Omental fat pad (tissue), 4 donors: ENCODE results near the gene TXNDC11. TPM values are rescaled to one million over a fixed set of nuclear protein-coding genes. Genes with fewer than 3 reads are reported as not detected.
A peak's percentile ranks its signal among the peaks of the same experiment; 100 is the strongest.

ENCODE experiments used
- ATAC-seq: fragments of 150-250 bp; one replicate; pipeline ENCODE4 v1.9.1; 2016; ENCODE audit warnings: mild to moderate bottlenecking, moderate library complexity; ENCODE audit not compliant: low FRiP score
- DNase-seq: peaks from one replicate; pipeline ENCODE4 v3.0.0-alpha.2; 2019; ENCODE audit warnings: low spot score
- total RNA-seq, 4 donors: library from RNA; depleted of rRNA; stranded (reverse); fragments of >200 nt; gene quantifications; one replicate each; pipeline ENCODE4 v1.1.0, GENCODE V29; 2016
- TF ChIP-seq, protein P1 (sequence below), 3 donors: fragments of 450-650 bp; IDR thresholded peaks; one replicate each; pipeline ENCODE4 v1.5.1; 2016 to 2017; ENCODE audit warnings: antibody characterized with exemption in 3 of 3, mild to moderate bottlenecking in 3 of 3, moderate library complexity in 2 of 3

Gene TXNDC11
- total RNA-seq, 4 donors from 2014 or later: 40.2 to 53.0 (median 49.1) TPM

DNA sequence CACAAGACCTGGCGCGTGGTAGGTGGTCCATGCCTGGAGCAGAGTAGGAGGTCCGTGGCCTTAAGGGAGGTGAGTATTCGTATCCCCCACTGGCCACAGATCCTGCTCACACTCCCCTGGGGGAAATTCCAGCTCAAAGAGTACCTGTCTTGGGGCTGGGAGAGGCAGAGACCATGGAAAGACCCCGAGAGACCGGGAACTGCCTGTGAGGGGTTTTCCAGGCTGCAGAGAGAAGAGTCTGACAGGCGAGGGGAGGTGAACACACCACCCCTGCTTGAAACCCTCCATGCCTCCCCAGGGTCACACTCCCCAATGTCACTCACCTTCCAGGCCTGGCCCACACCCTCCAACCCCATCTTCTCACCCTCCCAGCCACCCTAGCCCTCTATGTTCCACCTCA is 87.0 kb downstream of the TXNDC11 start:
- ATAC-seq (no peak), DNase-seq (no peak)
- TF ChIP-seq, protein P1, sequence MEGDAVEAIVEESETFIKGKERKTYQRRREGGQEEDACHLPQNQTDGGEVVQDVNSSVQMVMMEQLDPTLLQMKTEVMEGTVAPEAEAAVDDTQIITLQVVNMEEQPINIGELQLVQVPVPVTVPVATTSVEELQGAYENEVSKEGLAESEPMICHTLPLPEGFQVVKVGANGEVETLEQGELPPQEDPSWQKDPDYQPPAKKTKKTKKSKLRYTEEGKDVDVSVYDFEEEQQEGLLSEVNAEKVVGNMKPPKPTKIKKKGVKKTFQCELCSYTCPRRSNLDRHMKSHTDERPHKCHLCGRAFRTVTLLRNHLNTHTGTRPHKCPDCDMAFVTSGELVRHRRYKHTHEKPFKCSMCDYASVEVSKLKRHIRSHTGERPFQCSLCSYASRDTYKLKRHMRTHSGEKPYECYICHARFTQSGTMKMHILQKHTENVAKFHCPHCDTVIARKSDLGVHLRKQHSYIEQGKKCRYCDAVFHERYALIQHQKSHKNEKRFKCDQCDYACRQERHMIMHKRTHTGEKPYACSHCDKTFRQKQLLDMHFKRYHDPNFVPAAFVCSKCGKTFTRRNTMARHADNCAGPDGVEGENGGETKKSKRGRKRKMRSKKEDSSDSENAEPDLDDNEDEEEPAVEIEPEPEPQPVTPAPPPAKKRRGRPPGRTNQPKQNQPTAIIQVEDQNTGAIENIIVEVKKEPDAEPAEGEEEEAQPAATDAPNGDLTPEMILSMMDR (IDR thresholded peaks at IDR 0.05): no peak

DNA sequence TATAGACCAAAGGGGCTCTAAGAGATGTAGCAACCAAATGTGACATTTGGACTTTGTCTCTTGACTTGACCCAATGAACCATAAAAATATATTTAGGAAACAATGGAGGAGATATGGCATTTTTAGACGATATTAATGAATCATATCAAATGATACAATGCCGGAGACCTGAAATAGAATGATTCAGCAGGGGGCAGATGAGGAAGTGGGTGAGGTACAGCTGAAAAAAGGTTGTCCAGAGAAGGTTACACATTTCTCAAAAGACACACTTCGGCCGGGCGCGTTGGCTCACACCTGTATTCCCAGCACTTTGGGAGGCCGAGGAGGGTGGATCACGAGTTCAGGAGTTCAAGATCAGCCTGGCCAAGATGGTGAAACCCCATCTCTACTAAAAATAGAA is 90.9 kb downstream of the TXNDC11 start:
- no peak for DNase-seq
- TF ChIP-seq, protein P1 (IDR thresholded peaks at IDR 0.05): no peak
- ATAC-seq: no peak

DNA sequence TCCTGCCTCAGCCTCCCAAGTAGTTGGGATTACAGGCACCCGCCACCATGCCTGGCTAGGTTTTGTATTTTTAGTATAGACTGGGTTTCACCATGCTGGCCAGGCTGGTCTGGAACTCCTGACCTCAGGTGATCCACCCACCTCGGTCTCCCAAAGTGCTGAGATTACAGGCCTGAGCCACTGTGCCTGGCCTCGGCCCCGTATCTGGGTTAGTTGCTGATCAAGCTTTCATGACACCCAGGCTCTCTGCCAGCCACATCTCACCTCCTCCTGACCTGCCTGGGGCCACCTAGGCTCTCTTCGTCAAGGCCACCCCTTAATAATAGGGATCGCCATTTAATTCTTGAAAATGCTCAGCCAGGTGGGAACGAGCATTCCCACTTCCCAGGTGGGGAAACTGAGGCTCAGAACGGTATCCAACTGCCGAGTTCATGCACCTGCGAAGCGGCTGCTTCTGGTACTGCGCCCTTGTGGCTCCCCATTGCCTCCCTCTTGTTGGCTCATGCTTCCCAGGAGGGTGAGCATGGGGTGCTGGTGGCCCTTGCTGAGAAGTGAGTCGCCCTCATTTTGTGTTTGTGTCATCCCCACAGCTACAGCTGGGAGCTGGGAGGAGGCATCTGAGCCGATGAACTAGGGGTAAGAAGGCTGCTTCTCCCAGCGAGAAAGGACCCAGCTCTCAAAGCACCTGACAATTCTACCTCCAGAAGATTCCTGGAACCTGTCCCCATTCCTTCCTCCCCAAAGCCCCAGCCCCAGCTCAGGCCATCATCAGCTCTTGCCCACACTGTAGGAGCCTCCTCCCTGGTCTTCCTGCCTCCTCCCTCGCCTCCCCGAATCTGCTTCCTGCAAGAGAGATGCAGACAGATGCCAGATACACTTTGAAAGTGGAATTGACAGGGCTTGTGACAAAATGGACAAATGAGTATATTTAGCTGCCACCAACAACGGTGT is 91.7 kb downstream of the TXNDC11 start:
- TF ChIP-seq, protein P1 (IDR thresholded peaks at IDR 0.05): no peak
- ATAC-seq: no peak
- DNase-seq: no peak

DNA sequence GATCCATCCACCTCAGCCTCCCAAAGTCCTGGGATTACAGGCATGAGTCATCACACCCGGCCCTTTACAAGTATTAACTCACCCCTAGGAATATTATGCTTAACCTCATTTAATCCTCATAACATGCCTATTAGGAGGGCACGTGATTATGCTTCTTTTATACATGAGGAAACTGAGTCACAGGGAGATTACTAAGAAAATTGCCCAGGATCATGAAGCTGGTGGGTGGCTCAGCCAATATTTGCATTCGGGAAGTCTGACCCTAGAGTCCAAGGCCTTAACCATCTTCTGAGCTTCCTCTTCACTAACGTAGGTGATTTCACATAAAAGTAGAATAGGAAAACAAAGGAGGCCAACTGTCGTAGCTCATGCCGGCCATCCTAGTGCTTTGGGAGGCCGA is 93.4 kb downstream of the TXNDC11 start:
- ATAC-seq: no peak
- TF ChIP-seq, protein P1 (IDR thresholded peaks at IDR 0.05): no peak

DNA sequence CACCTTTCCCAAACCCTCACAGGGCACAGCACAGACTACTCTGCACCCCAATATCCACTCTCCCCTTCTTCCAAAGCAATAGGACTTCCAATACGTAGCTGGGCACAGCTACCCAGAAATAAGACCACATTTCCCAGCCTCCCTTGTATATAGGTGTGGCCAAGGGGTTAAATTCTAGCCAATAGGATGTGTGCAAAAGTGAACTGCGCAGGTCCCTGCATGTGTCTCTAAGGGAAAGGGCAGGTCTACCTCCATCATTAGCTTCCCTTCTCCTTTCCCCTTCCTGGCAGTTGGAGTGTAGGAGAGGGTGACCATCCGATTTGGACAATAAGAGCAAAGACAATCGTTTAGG is 99.9 kb downstream of the TXNDC11 start:
- DNase-seq (no peak), ATAC-seq (no peak)
- TF ChIP-seq, protein P1 (IDR thresholded peaks at IDR 0.05): no peak

More for the DNA sequence above, 93.4 kb downstream of the TXNDC11 start:
- DNase-seq: no peak

DNA sequence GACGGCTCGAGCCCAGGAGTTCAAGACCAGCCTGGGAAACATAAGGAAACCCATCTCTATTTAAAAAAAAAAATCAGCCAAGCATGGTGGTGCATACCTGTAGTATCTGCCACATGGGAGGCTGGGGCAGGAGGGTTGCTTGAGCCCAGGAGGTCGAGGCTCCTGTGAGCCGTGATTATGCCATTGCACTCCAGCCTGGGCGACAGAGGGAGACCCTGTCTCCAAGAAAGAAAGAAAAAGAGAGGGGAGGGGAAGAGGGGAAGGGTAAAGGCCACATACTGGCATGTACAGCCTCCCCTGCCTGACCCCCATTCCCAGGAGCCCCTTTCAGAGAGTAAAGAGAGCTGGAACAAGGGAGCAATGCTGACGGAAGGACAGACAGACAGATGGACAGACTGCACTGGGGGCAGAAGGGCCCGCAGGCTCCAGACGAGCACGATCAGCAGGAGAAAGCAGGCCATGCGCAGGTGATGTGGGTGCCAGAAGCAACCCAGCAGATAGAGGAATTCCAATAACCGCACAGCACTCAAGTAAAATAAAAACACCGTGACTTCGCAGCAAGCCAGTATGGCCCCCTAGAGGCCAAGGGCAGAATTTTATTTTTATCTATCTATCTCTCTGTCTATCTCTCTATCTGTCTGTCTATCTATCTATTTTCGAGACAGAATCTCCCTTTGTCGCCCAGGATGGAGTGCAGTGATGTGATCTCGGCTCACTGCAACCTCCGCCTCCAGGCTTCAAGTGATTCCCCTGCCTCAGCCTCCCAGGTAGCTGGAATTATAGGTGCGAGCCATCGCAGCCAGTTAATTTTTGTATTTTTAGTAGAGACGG is 101.5 kb downstream of the TXNDC11 start:
- ATAC-seq (peak; percentile 21), DNase-seq (no peak)
- TF ChIP-seq, protein P1 (IDR thresholded peaks at IDR 0.05): peak in 1 of 3 donors; percentile 19
